NCI-H748 (cell line): ENCODE measurements around the gene RPA3.

Experiments
- DNase-seq: peaks from one replicate; lab custom pipeline; 2025; ENCODE audit not compliant: unreplicated experiment; lab: John Stamatoyannopoulos, UW

RPA3 gene

GRCh38 chr7:7718492-7718891 lies at the start of gene RPA3:
RPA3 (minus strand) TSS chr7:7718607; CDS start chr7:7640418, 78,189 bp downstream.
- no peak for DNase-seq

- no peak for DNase-seq
Measured at GRCh38 chr7:7766671-7767070, 48.3 kb upstream of the RPA3 start.

- no peak for DNase-seq
Measured at GRCh38 chr7:7765422-7765821, 47.0 kb upstream of the RPA3 start.

GRCh38 chr7:7764520-7765396 lies 46.4 kb upstream of the RPA3 start:
- no peak for DNase-seq

GRCh38 chr7:7761974-7762779 lies 43.8 kb upstream of the RPA3 start:
- DNase-seq, result no peak

DNA sequence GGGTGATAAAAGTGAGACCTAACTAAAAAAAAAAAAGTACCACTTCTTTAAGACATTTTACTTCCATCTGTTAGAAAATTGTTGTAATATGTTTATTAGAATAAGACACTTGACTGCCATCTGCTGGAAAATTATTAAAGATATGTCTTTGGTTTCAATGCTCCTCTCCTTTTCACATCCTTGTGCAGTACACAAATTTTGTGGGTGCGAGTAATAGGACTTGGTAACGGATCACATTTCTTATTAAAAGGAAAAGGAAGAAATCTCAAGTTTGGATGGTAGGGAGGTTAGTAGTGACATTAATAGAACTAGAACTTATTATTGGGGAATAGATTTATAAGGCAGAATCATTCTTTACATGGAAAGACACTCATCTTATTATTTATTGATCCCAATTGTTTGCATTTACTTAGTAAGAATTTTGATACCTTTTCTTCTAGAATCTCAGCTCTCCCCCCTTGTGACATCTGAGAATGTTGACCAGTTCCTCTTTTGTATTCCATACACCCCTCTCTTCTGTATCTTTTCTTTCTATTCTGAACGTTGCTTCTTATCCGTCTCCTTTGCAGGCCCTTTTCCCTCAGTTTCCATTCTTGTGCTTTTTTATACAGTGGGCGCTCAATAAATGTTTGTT lies 43.0 kb upstream of the RPA3 start:
- DNase-seq, result peak; percentile 27

DNA sequence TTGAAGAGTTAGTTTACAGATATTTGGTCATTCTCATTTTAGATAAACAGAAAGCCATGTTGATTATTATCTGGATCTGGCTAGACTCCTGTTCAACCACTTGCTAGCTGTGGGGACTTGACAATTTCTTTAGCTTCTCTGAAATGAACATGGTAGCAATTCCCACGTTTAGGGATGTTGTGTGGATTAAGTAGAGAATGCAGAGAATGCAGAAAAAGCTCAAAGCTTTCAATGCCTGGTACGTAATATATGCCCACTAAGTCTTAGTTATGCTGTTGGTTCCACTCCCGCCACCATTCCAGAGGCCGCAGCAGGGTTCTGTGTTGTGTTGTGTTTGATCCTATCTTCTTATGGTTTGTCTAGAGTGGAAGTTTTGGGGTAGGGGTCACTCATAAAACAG lies 39.2 kb upstream of the RPA3 start:
- no peak for DNase-seq

- DNase-seq, result no peak
Measured at GRCh38 chr7:7756577-7756976, 38.2 kb upstream of the RPA3 start.

DNA sequence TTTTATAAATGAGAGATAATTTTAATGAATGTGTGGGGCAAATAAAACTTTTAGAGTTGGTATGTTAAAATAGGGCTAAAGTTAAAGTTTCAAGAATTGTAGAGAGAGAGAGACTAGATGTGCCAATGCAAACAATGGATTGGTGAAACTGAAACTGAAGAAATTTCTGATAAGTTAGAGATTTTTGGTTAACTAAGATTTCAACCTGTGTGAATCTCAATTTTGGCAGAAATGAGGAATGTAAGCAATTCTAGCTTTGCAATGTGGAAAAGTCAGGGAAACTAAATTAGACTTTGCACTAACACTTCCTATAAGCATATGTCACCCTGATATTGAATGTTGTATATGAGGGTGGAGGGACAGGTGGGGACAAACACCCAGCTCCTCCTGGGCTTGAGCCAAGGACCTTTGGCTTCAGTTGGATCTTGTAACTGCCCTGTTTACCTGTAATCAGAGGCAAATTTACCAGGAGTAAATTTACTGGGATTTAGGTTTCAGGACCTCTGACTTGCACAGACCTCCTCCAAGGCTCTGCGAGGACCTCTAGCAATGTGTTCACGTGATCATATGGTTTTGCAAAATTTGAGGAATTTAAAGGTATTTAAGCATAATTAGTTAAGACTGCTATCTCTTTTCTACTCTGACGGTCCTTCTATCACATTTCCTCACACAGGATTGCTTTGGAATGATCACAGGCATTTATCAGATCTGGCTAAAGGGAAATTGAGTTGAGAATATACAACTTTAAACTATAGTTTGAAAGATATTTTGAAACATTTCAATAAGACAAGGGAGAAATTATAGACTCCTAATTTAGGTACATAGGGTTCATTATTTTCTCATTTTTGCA lies 33.1 kb upstream of the RPA3 start:
- no peak for DNase-seq

- no peak for DNase-seq
Measured at GRCh38 chr7:7750571-7751242, 32.3 kb upstream of the RPA3 start.

DNA sequence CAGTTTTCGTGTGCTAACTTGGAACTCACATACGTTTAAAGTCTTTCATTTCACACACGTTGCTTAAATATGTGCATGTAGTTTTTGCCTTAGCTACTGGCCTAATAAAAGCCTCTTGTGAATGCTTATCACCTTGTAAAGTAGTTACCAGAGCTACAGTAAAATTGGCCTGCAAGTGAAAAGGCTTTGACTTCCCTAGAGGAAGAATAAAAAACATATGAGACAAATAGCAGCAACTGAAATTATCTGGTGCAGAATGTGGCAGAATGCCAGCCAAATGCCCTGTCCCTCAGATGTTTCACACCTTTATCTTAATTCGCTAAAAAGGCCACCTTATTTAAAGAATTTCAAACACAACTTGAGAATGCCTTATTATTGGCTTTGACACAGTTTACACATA lies 28.1 kb upstream of the RPA3 start:
- DNase-seq, result peak; percentile 13

DNA sequence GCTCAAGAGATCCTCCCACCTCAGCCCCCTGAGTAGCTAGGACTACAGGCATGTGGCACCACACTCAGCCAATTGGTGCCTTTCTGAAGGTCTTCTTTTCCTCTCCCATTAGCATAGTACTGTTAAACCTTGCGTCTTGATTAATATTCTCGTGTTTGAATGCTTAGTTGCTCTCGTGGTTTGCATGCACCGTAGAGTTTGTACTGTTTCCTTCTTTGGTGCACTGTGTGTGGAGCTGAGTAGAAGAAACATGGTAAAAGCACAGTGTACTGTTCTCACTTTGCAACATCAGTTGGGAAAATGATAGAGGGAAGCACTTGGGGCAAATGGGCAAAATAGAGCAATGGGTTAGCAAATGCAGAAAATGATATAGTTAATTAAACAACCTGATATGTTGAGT lies 27.6 kb upstream of the RPA3 start:
- no peak for DNase-seq

GRCh38 chr7:7745258-7745657 lies 26.9 kb upstream of the RPA3 start:
- DNase-seq, result no peak

GRCh38 chr7:7742223-7742622 lies 23.8 kb upstream of the RPA3 start:
- DNase-seq, result no peak

- no peak for DNase-seq
Measured at GRCh38 chr7:7740037-7740355, 21.6 kb upstream of the RPA3 start.

- no peak for DNase-seq
Measured at GRCh38 chr7:7739204-7740036, 21.0 kb upstream of the RPA3 start.

DNA sequence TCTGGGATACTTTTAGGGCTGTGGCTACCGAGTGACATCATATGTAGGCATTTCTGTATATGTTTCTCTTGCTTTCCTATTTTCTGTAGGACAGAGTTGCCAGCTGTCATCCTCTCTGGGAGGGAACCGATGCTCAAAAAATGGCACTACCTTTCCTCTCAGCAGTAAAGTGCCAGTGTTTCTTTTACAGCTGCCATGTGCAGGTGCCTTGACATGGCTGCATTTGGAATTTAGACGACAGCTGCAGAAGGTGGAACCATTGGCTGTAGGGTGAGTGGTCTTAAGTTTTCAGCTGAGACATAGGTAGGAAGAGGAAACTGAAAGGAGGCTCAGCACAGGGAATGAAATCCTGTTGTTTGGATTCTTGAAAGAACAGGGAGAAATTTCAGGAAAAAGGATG lies 20.2 kb upstream of the RPA3 start:
- no peak for DNase-seq

- DNase-seq, result no peak
Measured at GRCh38 chr7:7738177-7738576, 19.8 kb upstream of the RPA3 start.

DNA sequence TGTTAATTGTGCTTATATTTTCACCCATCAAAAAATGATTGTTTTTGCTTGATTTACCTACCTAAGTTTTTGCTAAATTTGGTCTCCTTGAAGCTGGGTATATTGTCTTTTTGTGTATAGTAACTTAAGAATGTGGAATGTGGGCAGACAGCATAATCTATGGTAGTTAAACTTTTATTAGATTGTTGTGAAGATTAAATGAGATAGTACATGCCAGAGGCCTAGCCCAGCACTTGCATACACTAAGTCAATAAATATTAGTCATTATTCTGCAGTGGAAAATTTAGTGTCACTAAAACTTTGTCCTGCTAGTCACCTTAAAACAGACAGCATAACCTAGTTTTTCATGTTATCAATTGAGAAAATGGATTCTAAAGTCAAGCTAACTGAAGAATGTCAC lies 19.3 kb upstream of the RPA3 start:
- DNase-seq, result no peak

GRCh38 chr7:7736671-7737070 lies 18.3 kb upstream of the RPA3 start:
- DNase-seq, result peak; percentile 13
